Measurements from ENCODE around the gene CCDC85C.

The CCDC85C gene

DNA sequence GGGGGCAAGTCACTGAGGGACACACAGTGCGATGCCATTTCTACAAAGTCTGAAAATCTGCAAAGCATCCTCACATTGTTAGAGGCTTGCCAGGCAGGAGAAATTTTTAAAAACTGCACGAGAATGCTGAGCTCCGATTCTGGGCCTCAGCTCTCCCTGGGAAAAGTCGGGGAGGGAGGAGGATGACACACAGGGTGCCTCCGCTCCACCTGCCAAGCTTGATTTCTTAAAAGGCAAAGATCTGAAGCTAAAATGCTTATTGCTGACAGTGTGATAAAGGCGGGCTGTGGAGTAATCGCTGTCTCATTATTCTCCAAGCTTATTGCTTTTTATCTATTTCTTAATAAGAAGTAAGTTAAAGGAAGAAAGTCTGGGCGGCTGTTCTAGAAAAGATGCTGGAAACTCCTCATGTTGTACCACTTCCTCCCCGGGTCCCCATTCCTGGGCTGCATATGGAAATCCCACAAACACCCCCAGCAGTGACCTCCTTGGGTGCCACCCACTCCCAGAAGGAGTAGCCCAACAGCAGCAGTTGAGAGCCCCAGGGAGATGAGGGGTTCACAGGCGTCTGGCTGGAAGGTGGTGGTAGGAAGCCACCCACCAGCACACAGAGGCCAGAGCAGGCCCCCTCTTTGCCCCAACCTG lies 55.0 kb downstream of the CCDC85C start:
- TF ChIP-seq CEBPB (IDR thresholded peaks at IDR 0.05) (no peak), EP300 (IDR thresholded peaks at IDR 0.05; ENCODE audit: borderline replicate concordance) (no peak), FOXM1 (IDR thresholded peaks at IDR 0.05; ENCODE audit: borderline replicate concordance, low read depth) (no peak), CREB1 (IDR thresholded peaks at IDR 0.05; ENCODE audit: low read depth) (no peak), EGR1 (IDR thresholded peaks at IDR 0.05) (no peak), YY1 (IDR thresholded peaks at IDR 0.05; ENCODE audit: low read depth) (no peak), NFIC (IDR thresholded peaks at IDR 0.05) (no peak), TCF12 (IDR thresholded peaks at IDR 0.05; ENCODE audit: low read depth) (no peak), ZBTB7A (IDR thresholded peaks at IDR 0.05; ENCODE audit: low read depth) (no peak), TAF1 (IDR thresholded peaks at IDR 0.05; ENCODE audit: low read depth) (no peak), TEAD4 (IDR thresholded peaks at IDR 0.05) (no peak)
- TF ChIP-seq, protein P1, sequence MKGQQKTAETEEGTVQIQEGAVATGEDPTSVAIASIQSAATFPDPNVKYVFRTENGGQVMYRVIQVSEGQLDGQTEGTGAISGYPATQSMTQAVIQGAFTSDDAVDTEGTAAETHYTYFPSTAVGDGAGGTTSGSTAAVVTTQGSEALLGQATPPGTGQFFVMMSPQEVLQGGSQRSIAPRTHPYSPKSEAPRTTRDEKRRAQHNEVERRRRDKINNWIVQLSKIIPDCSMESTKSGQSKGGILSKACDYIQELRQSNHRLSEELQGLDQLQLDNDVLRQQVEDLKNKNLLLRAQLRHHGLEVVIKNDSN (IDR thresholded peaks at IDR 0.05): no peak

DNA sequence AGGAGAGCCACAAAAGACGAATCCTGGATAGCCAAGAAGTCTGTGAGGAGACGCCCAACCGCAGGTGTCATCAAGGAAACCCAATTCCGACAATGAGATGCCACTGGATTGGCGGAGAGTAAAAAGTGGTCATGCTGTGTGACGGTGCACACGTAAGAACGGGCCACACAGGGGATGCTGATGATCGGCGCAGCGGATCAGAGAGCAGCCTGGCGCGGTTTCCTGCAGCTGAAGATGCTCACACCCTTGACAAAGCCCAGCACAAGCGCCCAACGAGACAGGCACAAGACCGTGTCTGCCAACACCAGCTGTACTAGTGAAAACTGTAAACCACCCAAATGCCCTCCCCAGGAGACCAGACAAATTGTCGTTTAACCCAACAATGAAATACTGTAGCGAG lies 55.8 kb downstream of the CCDC85C start:
- no peak for TF ChIP-seq TEAD4 (IDR thresholded peaks at IDR 0.05)
- no peak for TF ChIP-seq TCF12 (IDR thresholded peaks at IDR 0.05; ENCODE audit: low read depth)
- TF ChIP-seq RAD21 (IDR thresholded peaks at IDR 0.05; ENCODE audit: low read depth): no peak
- TF ChIP-seq NFIC (IDR thresholded peaks at IDR 0.05): no peak
- TF ChIP-seq TAF1 (IDR thresholded peaks at IDR 0.05; ENCODE audit: low read depth): no peak

DNA sequence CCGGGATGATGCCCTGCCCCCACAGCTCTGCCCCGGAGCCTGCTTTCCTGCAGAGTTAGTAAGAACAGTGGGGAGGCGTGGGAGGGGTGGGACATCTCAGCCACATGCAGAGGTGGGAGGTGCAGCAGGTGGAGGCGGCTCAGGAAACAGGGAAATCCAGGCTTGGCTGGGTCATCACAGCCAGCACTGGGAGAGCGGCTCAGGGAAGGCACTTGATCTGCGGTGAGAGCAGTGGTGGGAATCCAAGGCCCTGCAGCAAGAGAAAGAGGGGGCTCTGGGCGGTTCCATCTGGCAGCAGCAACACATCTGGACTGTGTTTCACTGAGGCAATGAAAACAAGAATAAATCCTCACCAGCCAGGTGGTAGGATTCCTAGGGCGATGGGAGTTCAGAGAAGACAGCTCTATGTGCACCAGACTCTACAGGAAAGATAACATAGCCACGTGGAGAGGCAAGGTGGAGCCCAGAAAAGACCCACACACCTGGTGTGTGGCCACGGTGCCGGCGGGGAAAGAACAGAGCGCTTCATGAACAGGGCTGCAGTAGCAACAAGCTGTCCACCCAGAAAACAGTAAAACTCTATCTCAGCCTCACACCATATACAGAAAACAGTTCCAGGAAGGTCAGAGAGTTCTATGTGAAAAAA lies 57.6 kb downstream of the CCDC85C start:
- TF ChIP-seq TCF12 (IDR thresholded peaks at IDR 0.05; ENCODE audit: low read depth) (0 out of 2 replicates have a peak, but pooled peaks have one; percentile 21), EGR1 (IDR thresholded peaks at IDR 0.05) (0 out of 2 replicates have a peak, but pooled peaks have one; percentile 55), EP300 (IDR thresholded peaks at IDR 0.05; ENCODE audit: borderline replicate concordance) (no peak)

DNA sequence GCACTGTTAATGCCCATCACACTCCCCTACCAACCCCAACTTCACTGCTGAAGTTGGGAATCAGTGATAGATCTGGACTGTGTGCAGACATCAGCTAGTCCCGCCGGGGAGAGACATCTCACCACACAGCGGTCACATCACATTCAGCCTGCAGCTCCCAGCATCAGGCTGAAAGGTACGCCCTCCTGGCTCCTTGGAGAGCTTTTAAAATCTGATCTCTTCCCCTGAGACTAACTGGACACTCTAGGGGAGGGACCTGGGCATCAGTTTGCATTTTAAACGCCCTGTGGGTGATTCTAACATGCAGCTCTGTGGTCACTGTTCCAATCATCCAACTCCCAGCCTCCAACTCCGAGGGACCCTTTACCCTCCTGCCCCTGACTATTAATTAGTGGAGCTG lies 58.4 kb downstream of the CCDC85C start:
- TF ChIP-seq ZBTB7A (IDR thresholded peaks at IDR 0.05; ENCODE audit: low read depth) (no peak), YY1 (IDR thresholded peaks at IDR 0.05; ENCODE audit: low read depth) (no peak), FOXM1 (IDR thresholded peaks at IDR 0.05; ENCODE audit: borderline replicate concordance, low read depth) (no peak), EP300 (IDR thresholded peaks at IDR 0.05; ENCODE audit: borderline replicate concordance) (no peak), TCF12 (IDR thresholded peaks at IDR 0.05; ENCODE audit: low read depth) (no peak), EGR1 (IDR thresholded peaks at IDR 0.05) (no peak), CREB1 (IDR thresholded peaks at IDR 0.05; ENCODE audit: low read depth) (no peak), NFIC (IDR thresholded peaks at IDR 0.05) (no peak), CEBPB (IDR thresholded peaks at IDR 0.05) (no peak), RAD21 (IDR thresholded peaks at IDR 0.05; ENCODE audit: low read depth) (no peak), TAF1 (IDR thresholded peaks at IDR 0.05; ENCODE audit: low read depth) (no peak), TEAD4 (IDR thresholded peaks at IDR 0.05) (no peak)
- TF ChIP-seq, protein P1 (IDR thresholded peaks at IDR 0.05): no peak
- TF ChIP-seq, protein P2, sequence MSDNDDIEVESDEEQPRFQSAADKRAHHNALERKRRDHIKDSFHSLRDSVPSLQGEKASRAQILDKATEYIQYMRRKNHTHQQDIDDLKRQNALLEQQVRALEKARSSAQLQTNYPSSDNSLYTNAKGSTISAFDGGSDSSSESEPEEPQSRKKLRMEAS (IDR thresholded peaks at IDR 0.05): no peak
- TF ChIP-seq, protein P3, sequence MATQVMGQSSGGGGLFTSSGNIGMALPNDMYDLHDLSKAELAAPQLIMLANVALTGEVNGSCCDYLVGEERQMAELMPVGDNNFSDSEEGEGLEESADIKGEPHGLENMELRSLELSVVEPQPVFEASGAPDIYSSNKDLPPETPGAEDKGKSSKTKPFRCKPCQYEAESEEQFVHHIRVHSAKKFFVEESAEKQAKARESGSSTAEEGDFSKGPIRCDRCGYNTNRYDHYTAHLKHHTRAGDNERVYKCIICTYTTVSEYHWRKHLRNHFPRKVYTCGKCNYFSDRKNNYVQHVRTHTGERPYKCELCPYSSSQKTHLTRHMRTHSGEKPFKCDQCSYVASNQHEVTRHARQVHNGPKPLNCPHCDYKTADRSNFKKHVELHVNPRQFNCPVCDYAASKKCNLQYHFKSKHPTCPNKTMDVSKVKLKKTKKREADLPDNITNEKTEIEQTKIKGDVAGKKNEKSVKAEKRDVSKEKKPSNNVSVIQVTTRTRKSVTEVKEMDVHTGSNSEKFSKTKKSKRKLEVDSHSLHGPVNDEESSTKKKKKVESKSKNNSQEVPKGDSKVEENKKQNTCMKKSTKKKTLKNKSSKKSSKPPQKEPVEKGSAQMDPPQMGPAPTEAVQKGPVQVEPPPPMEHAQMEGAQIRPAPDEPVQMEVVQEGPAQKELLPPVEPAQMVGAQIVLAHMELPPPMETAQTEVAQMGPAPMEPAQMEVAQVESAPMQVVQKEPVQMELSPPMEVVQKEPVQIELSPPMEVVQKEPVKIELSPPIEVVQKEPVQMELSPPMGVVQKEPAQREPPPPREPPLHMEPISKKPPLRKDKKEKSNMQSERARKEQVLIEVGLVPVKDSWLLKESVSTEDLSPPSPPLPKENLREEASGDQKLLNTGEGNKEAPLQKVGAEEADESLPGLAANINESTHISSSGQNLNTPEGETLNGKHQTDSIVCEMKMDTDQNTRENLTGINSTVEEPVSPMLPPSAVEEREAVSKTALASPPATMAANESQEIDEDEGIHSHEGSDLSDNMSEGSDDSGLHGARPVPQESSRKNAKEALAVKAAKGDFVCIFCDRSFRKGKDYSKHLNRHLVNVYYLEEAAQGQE (IDR thresholded peaks at IDR 0.05; ENCODE audit: low read depth): no peak

DNA sequence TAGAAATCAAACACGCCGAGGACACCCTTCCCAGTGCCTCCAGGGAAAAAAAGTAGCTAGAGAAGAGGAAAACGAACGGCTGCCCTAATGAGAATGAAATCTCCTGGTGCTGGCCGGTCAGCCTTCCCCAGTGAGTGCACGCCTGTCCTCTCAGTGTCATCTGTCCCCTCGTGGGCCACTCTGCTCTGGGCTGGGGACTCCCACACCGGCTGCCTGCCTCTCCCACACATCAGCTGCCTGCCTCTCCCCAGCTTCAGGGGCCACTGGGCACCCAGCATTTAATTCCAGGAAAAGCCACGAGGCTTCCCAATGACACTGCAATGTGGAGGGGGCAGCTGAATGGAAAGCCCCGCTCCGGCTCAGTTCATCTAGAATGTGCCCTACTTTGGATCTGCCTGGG lies 59.0 kb downstream of the CCDC85C start:
- TF ChIP-seq, protein P2 (IDR thresholded peaks at IDR 0.05): no peak
- TF ChIP-seq NFIC (IDR thresholded peaks at IDR 0.05): no peak

DNA sequence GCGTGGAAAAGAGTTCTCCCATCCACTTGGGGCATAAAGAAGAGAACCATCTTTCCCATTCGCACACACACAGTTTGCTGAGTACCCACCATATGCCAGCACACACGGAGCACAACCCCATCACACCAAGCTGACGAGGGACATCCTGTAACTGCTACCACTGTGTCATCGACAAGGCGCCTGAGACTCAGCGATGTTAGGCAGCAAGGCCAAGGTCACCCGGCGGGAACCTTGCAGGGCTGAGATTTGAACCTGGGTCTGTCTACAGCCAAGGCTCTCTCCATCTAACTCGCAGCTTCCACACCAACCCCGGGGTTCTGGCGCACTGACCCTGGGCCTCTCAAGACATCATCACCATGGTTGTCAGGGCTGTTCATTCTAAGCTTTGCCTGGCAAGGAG lies 60.0 kb downstream of the CCDC85C start:
- no peak for TF ChIP-seq ZBTB7A (IDR thresholded peaks at IDR 0.05; ENCODE audit: low read depth)
- TF ChIP-seq CREB1 (IDR thresholded peaks at IDR 0.05; ENCODE audit: low read depth): no peak
- TF ChIP-seq, protein P3 (IDR thresholded peaks at IDR 0.05; ENCODE audit: low read depth): no peak
- TF ChIP-seq, protein P1 (IDR thresholded peaks at IDR 0.05): no peak
- TF ChIP-seq YY1 (IDR thresholded peaks at IDR 0.05; ENCODE audit: low read depth): no peak
- no peak for TF ChIP-seq FOXM1 (IDR thresholded peaks at IDR 0.05; ENCODE audit: borderline replicate concordance, low read depth)
- TF ChIP-seq TCF12 (IDR thresholded peaks at IDR 0.05; ENCODE audit: low read depth): no peak
- no peak for TF ChIP-seq CEBPB (IDR thresholded peaks at IDR 0.05)
- no peak for TF ChIP-seq NFIC (IDR thresholded peaks at IDR 0.05)
- no peak for TF ChIP-seq RAD21 (IDR thresholded peaks at IDR 0.05; ENCODE audit: low read depth)
- no peak for TF ChIP-seq TAF1 (IDR thresholded peaks at IDR 0.05; ENCODE audit: low read depth)
- TF ChIP-seq, protein P2 (IDR thresholded peaks at IDR 0.05): no peak
- TF ChIP-seq EGR1 (IDR thresholded peaks at IDR 0.05): no peak
- TF ChIP-seq EP300 (IDR thresholded peaks at IDR 0.05; ENCODE audit: borderline replicate concordance): no peak
- no peak for TF ChIP-seq TEAD4 (IDR thresholded peaks at IDR 0.05)
